Stimulated activated CD8-positive, alpha-beta memory T cell treated with anti-CD3 and anti-CD28 coated beads, Interleukin-12 subunit alpha, Interleukin-12 subunit beta, amount 100 ng/mL, for 4 hours (primary cell): ENCODE results near the gene PPP2R2C.

Source experiments
- DNase-seq: peaks from one replicate; pipeline ENCODE4 v3.0.0-alpha.2; 2020; ENCODE audit warnings: low read depth

The PPP2R2C gene

GRCh38 chr4:6329478-6330383 is 142.7 kb downstream of the PPP2R2C start:
- DNase-seq, result no peak

DNA sequence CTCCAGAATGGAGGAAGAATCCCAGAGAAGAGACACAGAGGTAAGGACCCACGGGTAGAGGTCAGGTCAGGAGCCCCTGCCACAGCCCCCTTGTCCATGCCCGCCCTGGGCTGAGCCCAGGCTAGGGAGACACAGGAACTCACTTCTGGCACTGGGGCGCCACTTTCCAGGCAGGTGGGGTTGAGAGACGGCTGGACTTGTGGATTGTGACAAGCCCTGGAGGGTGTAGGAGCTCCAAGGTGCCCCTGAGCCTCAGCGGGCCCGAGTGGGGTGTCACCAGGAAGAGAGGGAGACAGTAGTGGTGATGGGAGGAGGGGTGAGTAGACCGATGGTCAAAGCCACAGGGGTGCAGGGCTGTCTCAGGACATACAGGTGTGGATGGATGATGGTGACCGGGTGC is 143.9 kb downstream of the PPP2R2C start:
- no peak for DNase-seq

GRCh38 chr4:6327220-6327917 is 145.0 kb downstream of the PPP2R2C start:
- DNase-seq, result peak; percentile 49

GRCh38 chr4:6326312-6327060 is 145.9 kb downstream of the PPP2R2C start:
- no peak for DNase-seq

DNA sequence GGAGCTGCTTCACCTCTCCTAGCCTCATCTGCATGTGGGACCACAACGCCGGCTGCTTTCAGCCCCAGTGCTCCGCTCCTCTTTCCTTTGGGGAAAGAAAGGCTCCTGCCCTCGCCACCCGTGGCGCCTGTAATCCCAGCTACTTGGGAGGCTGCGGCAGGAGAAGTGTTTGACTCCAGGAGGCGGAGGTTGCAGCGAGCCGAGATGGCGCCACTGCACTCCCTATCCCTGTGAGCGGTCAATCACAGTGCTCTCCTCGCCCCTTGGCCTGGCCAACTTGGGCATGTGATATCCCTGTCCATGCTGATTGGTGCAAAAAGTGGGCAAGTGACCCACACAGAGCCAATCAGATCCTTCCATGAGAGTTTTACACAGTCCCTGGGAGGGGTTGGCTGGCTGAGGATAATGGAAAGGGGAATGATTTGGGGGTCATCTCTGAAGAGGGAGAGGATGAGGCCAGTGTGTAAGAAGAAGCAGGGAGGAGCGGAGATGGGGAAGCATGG is 146.6 kb downstream of the PPP2R2C start:
- DNase-seq, result no peak

DNA sequence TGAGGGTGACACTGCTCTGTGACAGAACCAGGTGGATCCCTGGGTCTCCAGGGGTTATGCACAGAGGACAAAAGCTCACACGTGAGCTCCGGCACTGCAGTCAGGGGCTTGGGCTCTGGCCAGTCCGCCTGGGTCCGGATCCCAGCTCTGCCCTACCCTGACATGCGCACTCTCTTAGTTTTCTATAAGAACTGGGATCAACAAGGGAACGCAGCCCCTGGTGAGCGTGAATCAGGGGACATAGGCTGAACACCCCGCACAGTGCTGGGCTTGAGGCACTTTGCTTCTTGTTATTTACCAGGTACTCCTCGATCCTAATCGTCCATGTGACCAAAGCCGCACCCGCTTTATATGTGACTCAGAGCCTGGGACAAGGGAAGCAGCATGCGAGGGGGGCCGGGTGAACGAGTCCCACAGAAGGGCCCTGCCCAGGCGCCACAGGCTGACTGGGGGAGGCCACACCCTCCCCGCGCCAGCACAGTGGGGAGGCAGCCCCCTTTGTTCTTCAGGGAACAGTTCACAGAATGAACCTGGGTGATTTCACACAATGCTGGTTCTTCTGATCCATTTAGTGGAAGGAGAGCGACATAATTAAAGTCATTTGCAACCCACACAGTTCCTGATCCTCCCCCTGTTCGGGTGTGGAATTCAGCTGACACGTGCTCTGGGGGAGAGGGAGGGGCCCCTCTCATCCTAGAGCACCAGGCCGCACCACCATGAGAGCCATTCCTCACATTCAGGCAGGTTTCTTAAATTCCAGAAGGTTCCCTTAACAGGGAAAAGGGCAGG is 147.2 kb downstream of the PPP2R2C start:
- DNase-seq, result no peak

- DNase-seq, result no peak
These were observed 147.9 kb downstream of the PPP2R2C start for GRCh38 chr4:6324461-6324998.

GRCh38 chr4:6322761-6323566 is 149.4 kb downstream of the PPP2R2C start:
- no peak for DNase-seq

DNA sequence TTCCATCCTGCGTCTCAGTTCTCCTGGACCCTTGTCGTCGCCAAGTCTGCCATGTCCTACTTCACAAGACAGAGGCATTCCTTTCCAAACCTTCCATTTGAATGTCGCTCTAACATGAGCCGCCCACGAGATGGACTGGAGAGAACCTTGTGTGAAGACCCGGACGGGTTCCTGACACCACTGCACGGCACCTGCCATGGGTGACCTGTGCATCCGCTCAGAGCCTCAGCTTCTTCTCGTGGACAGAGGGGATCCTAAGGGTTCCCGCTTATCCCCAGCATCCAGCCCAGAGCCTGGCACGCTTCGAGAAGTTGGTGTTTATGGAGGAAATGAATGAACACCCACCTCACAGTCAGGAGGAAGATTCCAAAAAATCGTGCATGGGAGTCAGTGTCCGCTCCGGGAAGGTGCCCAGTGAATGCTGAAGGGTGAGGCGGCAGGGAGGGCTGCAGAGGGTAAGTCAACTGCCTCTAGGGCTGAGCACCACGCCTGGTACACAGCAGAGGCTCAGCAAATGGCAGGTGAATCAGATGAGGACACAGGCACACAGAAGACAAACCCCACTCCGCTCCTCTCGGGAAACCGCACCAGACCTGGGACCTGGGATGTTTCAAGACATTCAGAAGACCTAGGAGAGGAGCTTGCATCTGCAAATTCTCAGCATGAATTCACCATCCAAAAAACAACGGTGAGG is 150.2 kb downstream of the PPP2R2C start:
- no peak for DNase-seq

DNA sequence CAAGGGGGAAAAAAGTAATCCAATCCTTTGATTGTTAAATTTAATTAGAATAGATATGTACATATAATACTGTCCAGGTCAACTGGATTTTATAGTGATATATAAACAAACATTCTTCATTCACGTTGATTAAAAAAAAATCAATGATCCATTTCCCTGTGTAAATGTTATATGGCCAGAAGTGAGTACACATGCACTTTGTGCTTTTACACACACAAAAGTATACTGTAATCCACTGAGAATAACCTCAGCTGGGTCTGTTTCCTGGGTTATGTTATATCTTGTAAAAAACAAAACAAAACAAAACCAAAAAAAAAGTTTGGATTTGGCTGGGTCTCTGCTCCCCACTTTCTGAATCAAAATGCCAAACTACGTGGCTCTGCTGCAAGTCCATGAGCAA is 151.1 kb downstream of the PPP2R2C start:
- no peak for DNase-seq

DNA sequence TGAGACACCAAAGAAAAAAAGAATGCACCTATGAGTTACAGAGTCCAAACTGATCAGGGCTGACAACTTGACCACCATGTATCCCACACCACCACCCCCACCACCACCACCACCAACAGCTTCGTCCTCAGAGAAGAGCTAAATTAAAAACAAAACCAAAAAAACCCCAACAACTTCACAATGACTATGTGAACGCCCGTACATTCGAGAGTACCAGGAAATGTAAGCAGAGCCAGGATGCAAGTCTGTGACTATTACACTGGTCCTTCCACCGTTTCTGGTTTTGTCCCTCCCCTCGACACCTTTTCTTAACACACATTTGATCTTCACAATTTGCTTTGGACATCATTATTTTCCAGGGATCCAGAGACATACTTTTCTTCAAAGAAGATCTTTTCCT is 151.8 kb downstream of the PPP2R2C start:
- DNase-seq, result no peak

DNA sequence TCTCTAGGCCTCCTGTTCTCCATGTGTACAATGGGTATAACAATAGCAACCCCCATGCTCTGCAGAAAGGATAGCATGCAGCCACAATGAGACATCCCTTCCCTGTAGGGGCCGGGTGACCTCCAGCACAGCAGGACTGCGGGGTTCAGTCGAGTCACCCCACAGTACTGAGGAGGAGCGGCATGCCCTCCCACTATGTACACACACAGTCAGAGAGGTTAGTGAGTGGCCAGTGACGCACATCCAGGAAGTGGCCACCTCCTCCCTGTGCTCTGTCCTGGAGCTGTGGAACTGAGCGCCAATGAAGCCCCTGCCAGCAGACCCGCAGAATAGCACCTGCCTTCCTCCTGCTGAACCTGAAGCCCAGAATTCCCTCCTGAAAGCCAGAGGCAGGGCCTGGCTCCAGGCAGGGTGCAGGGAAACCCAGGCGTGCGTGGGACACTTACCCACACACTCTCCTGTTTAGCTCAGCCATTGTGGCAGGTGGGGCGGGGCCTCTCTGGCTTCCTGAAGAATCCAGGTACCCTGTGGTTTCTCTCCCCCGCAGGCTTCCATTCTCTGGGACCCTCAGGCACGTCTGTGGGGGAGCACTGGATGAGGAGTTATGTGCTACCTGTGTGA is 152.8 kb downstream of the PPP2R2C start:
- DNase-seq, result no peak

GRCh38 chr4:6318206-6318605 is 154.2 kb downstream of the PPP2R2C start:
- DNase-seq, result no peak

- no peak for DNase-seq
These were observed 155.9 kb downstream of the PPP2R2C start for GRCh38 chr4:6316461-6317003.

DNA sequence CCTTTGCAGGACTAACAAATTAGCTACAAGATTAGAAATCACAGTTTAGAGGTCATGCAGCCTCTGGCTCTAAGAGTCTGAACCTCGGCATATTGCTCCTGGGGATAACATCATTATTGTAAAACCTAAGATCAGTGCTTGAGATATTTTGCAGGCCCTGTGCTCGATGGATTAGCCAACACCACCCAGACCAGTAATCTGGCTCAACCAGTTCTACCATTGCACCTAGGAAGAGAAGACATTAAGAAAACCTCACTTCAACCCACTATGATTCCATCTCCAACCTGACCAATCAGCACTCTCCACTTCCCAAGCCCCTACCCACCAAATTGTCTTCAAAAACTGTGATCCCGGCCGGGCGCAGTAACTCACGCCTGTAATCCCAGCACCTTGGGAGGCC is 159.2 kb downstream of the PPP2R2C start:
- no peak for DNase-seq

DNA sequence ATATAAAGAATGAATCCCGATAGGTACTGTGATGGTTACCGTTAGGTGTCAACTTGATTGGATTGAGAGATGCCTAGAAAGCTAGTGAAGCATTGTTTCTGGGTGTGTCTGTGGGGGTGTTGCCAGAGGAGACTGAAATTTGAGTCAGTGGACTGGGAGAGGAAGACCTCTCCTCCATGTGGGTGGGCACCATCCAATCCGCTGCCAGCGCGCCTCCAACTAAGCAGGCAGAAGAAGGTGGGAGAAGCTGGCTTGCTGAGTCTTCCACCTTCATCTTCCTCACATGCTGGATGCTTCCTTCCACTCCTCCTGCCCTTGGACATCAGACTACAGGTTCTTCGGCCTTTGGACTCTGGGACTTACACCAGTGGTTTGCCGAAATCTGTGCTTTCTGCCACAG is 162.6 kb downstream of the PPP2R2C start:
- no peak for DNase-seq

DNA sequence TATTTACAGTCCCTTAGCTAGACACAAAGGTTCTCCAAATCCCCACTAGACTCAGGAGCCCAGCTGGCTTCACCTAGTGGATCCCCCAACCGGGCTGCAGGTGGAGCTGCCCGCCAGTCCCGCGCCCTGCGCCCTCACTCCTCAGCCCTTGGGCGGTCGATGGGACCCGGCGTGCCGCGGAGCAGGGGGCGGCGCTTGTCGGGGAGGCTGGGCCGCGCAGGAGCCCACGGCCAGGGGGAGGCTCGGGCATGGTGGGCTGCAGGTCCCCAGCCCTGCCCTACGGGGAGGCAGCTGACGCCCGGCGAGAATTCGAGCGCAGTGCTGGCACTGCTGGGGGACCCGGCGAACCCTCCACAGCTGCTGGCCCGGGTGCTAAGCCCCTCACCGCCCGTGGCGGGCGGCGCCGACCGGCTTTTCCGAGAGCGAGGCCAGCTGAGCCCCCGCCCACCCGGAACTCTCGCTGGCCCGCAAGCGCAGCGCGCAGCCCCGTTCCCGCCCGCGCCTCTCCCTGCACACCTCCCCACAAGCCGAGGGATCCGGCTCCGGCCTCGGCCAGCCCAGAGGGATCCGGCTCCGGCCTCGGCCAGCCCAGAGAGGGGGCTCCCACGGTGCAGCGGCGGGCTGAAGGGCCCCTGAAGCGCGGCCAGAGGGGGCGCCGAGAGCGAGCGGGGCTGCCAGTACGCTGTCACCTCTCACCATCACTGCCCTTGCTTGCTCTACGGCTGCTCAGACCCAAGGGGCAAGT is 163.3 kb downstream of the PPP2R2C start:
- peak; percentile 13 for DNase-seq

DNA sequence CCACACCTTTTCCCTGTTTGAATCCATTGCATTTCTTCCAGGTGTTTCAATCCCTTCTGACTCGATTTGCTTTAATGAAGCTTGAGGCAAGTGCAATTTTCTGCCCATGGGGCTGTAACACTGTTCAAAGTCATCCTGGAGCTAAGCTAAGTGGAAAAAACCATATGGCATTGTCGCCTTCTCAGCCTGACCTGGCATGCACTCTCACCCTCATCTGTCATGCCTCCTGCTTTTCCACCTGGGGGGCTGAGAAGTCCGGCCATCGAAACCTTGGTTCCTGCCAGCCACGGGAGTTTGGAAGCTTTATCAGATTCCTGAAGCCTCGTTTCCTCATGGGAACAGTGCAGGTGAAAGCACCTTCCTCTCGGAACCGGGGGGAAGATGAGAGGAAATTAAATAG is 164.5 kb downstream of the PPP2R2C start:
- DNase-seq, result no peak
